ENCODE measurements around the gene CSNK1G1.
"Not testable (repeated sequence)": the region's sequence is repeated elsewhere in the genome, so short reads cannot be mapped to it uniquely, and the experiment has no call there.

Gene CSNK1G1

GRCh38 chr15:64285150-64285549, 70.8 kb downstream of the CSNK1G1 start:
- H3K27me3 ChIP-seq (ENCODE audit: insufficient read depth, low read length) = no peaks in the 10 kb centered on the region
- H3K27ac ChIP-seq (ENCODE audit: low read length) = no peak overlapping the region
- no peaks in the 10 kb centered on the region for H3K36me3 ChIP-seq (ENCODE audit: insufficient read depth, low read depth, low read length)
- H3K4me3 ChIP-seq (ENCODE audit: low read length) = no peak overlapping the region
- H3K4me1 ChIP-seq (ENCODE audit: insufficient read depth, low read length) = peaks cover 4% of the 10 kb centered on the region; the same call in 1 of the 2 replicates
- no peaks in the 10 kb centered on the region for H3K9me3 ChIP-seq (ENCODE audit: insufficient read depth, low read depth, low read length)
- no peak overlapping the region for H3K9ac ChIP-seq (ENCODE audit: low read depth, low read length)

GRCh38 chr15:64284042-64284441, 71.9 kb downstream of the CSNK1G1 start:
- no peaks in the 10 kb centered on the region for H3K36me3 ChIP-seq (ENCODE audit: insufficient read depth, low read depth, low read length)
- no peak overlapping the region for H3K9ac ChIP-seq (ENCODE audit: low read depth, low read length)
- no peak overlapping the region for H3K4me3 ChIP-seq (ENCODE audit: low read length)
- H3K9me3 ChIP-seq (ENCODE audit: insufficient read depth, low read depth, low read length) = no peaks in the 10 kb centered on the region
- H3K27me3 ChIP-seq (ENCODE audit: insufficient read depth, low read length) = no peaks in the 10 kb centered on the region
- no peaks in the 10 kb centered on the region for H3K4me1 ChIP-seq (ENCODE audit: insufficient read depth, low read length)
- no peak overlapping the region for H3K27ac ChIP-seq (ENCODE audit: low read length)

- H3K27me3 ChIP-seq (ENCODE audit: insufficient read depth, low read length) = no peaks in the 10 kb centered on the region
- H3K4me3 ChIP-seq (ENCODE audit: low read length) = no peak overlapping the region
- no peaks in the 10 kb centered on the region for H3K36me3 ChIP-seq (ENCODE audit: insufficient read depth, low read depth, low read length)
- H3K4me1 ChIP-seq (ENCODE audit: insufficient read depth, low read length) = no peaks in the 10 kb centered on the region
- H3K9me3 ChIP-seq (ENCODE audit: insufficient read depth, low read depth, low read length) = no peaks in the 10 kb centered on the region
- no peak overlapping the region for H3K9ac ChIP-seq (ENCODE audit: low read depth, low read length)
- no peak overlapping the region for H3K27ac ChIP-seq (ENCODE audit: low read length)
These were observed 73.3 kb downstream of the CSNK1G1 start for GRCh38 chr15:64282701-64283100.

GRCh38 chr15:64279131-64279530, 76.8 kb downstream of the CSNK1G1 start:
- H3K4me3 ChIP-seq (ENCODE audit: low read length) = no peak overlapping the region

GRCh38 chr15:64275934-64276333, 80.0 kb downstream of the CSNK1G1 start:
- H3K9me3 ChIP-seq (ENCODE audit: insufficient read depth, low read depth, low read length) = no peaks in the 10 kb centered on the region

More at GRCh38 chr15:64279131-64279530, 76.8 kb downstream of the CSNK1G1 start:
- Histone ChIP-seq H3K27me3 (ENCODE audit: insufficient read depth, low read length) (no peaks in the 10 kb centered on the region), H3K9me3 (ENCODE audit: insufficient read depth, low read depth, low read length) (no peaks in the 10 kb centered on the region), H3K36me3 (ENCODE audit: insufficient read depth, low read depth, low read length) (no peaks in the 10 kb centered on the region), H3K27ac (ENCODE audit: low read length) (no peak overlapping the region), H3K9ac (ENCODE audit: low read depth, low read length) (no peak overlapping the region), H3K4me1 (ENCODE audit: insufficient read depth, low read length) (no peaks in the 10 kb centered on the region)

GRCh38 chr15:64274341-64274950, 81.5 kb downstream of the CSNK1G1 start:
- H3K9me3 ChIP-seq (ENCODE audit: insufficient read depth, low read depth, low read length) = no peaks in the 10 kb centered on the region
- H3K27me3 ChIP-seq (ENCODE audit: insufficient read depth, low read length) = no peaks in the 10 kb centered on the region
- no peaks in the 10 kb centered on the region for H3K4me1 ChIP-seq (ENCODE audit: insufficient read depth, low read length)
- H3K27ac ChIP-seq (ENCODE audit: low read length) = no peak overlapping the region
- 0 out of 2 replicates have a peak overlapping the region, but pooled peaks have one; percentile 13 for H3K9ac ChIP-seq (ENCODE audit: low read depth, low read length)
- no peaks in the 10 kb centered on the region for H3K36me3 ChIP-seq (ENCODE audit: insufficient read depth, low read depth, low read length)
- H3K4me3 ChIP-seq (ENCODE audit: low read length) = no peak overlapping the region

More at GRCh38 chr15:64275934-64276333, 80.0 kb downstream of the CSNK1G1 start:
- Histone ChIP-seq H3K27me3 (ENCODE audit: insufficient read depth, low read length) (no peaks in the 10 kb centered on the region), H3K36me3 (ENCODE audit: insufficient read depth, low read depth, low read length) (no peaks in the 10 kb centered on the region), H3K4me3 (ENCODE audit: low read length) (no peak overlapping the region), H3K4me1 (ENCODE audit: insufficient read depth, low read length) (no peaks in the 10 kb centered on the region), H3K27ac (ENCODE audit: low read length) (no peak overlapping the region), H3K9ac (ENCODE audit: low read depth, low read length) (no peak overlapping the region)

- H3K4me1 ChIP-seq (ENCODE audit: insufficient read depth, low read length) = no peaks in the 10 kb centered on the region
- no peaks in the 10 kb centered on the region for H3K36me3 ChIP-seq (ENCODE audit: insufficient read depth, low read depth, low read length)
- no peak overlapping the region for H3K9ac ChIP-seq (ENCODE audit: low read depth, low read length)
- H3K27ac ChIP-seq (ENCODE audit: low read length) = no peak overlapping the region
- H3K4me3 ChIP-seq (ENCODE audit: low read length) = no peak overlapping the region
- H3K27me3 ChIP-seq (ENCODE audit: insufficient read depth, low read length) = no peaks in the 10 kb centered on the region
- H3K9me3 ChIP-seq (ENCODE audit: insufficient read depth, low read depth, low read length) = no peaks in the 10 kb centered on the region
These were observed 88.5 kb downstream of the CSNK1G1 start for GRCh38 chr15:64267331-64267973.

GRCh38 chr15:64265188-64265587, 90.8 kb downstream of the CSNK1G1 start:
- H3K4me1 ChIP-seq (ENCODE audit: insufficient read depth, low read length); H3K4me3 ChIP-seq (ENCODE audit: low read length); H3K9ac ChIP-seq (ENCODE audit: low read depth, low read length); H3K36me3 ChIP-seq (ENCODE audit: insufficient read depth, low read depth, low read length); H3K9me3 ChIP-seq (ENCODE audit: insufficient read depth, low read depth, low read length); H3K27ac ChIP-seq (ENCODE audit: low read length); H3K27me3 ChIP-seq (ENCODE audit: insufficient read depth, low read length): not testable (repeated sequence)

- no peaks in the 10 kb centered on the region for H3K27me3 ChIP-seq (ENCODE audit: insufficient read depth, low read length)
- H3K9ac ChIP-seq (ENCODE audit: low read depth, low read length) = no peak overlapping the region
- no peaks in the 10 kb centered on the region for H3K9me3 ChIP-seq (ENCODE audit: insufficient read depth, low read depth, low read length)
- no peak overlapping the region for H3K4me3 ChIP-seq (ENCODE audit: low read length)
- H3K36me3 ChIP-seq (ENCODE audit: insufficient read depth, low read depth, low read length) = no peaks in the 10 kb centered on the region
- no peak overlapping the region for H3K27ac ChIP-seq (ENCODE audit: low read length)
- no peaks in the 10 kb centered on the region for H3K4me1 ChIP-seq (ENCODE audit: insufficient read depth, low read length)
These were observed 91.5 kb downstream of the CSNK1G1 start for GRCh38 chr15:64264502-64264901.

- no peaks in the 10 kb centered on the region for H3K27me3 ChIP-seq (ENCODE audit: insufficient read depth, low read length)
- no peak overlapping the region for H3K27ac ChIP-seq (ENCODE audit: low read length)
- H3K36me3 ChIP-seq (ENCODE audit: insufficient read depth, low read depth, low read length) = no peaks in the 10 kb centered on the region
- no peaks in the 10 kb centered on the region for H3K4me1 ChIP-seq (ENCODE audit: insufficient read depth, low read length)
- H3K9me3 ChIP-seq (ENCODE audit: insufficient read depth, low read depth, low read length) = no peaks in the 10 kb centered on the region
- no peak overlapping the region for H3K4me3 ChIP-seq (ENCODE audit: low read length)
- H3K9ac ChIP-seq (ENCODE audit: low read depth, low read length) = no peak overlapping the region
These were observed 92.4 kb downstream of the CSNK1G1 start for GRCh38 chr15:64263567-64263966.

GRCh38 chr15:64256051-64256450, 99.9 kb downstream of the CSNK1G1 start:
- H3K4me1 ChIP-seq (ENCODE audit: insufficient read depth, low read length) = peaks cover 10% of the 10 kb centered on the region; the same call in 1 of the 2 replicates
- peaks cover 3% of the 10 kb centered on the region; the same call in 1 of the 2 replicates for H3K9me3 ChIP-seq (ENCODE audit: insufficient read depth, low read depth, low read length)
- no peak overlapping the region for H3K4me3 ChIP-seq (ENCODE audit: low read length)
- no peaks in the 10 kb centered on the region for H3K27me3 ChIP-seq (ENCODE audit: insufficient read depth, low read length)
- no peak overlapping the region for H3K27ac ChIP-seq (ENCODE audit: low read length)
- no peaks in the 10 kb centered on the region for H3K36me3 ChIP-seq (ENCODE audit: insufficient read depth, low read depth, low read length)
- no peak overlapping the region for H3K9ac ChIP-seq (ENCODE audit: low read depth, low read length)

GRCh38 chr15:64251658-64252057, 104.3 kb downstream of the CSNK1G1 start:
- H3K9me3 ChIP-seq (ENCODE audit: insufficient read depth, low read depth, low read length) = peaks cover 2% of the 10 kb centered on the region; the same call in 1 of the 2 replicates
- no peaks in the 10 kb centered on the region for H3K27me3 ChIP-seq (ENCODE audit: insufficient read depth, low read length)
- H3K27ac ChIP-seq (ENCODE audit: low read length) = no peak overlapping the region
- no peaks in the 10 kb centered on the region for H3K36me3 ChIP-seq (ENCODE audit: insufficient read depth, low read depth, low read length)
- no peak overlapping the region for H3K9ac ChIP-seq (ENCODE audit: low read depth, low read length)
- peaks cover 26% of the 10 kb centered on the region; the same call in 1 of the 2 replicates for H3K4me1 ChIP-seq (ENCODE audit: insufficient read depth, low read length)
- no peak overlapping the region for H3K4me3 ChIP-seq (ENCODE audit: low read length)
